Astrocyte of the cerebellum (primary cell): ENCODE data around the gene RNASEL.
"Not testable (repeated sequence)": the region's sequence is repeated elsewhere in the genome, so short reads cannot be mapped to it uniquely, and the experiment has no call there.

Experiments used
- DNase-seq: peaks from one replicate; pipeline ENCODE4 v3.0.0-alpha.2; 2011; ENCODE audit warnings: low read depth
- H3K4me3 ChIP-seq: 2 replicates; pipeline ENCODE4 v1.5.1; 2011; ENCODE audit warnings: mild to moderate bottlenecking, low read depth, low read length, moderate library complexity
- in situ Hi-C: cut with HindIII; loops from 2 replicates; pipeline ENCODE4 v1.10.0; 2017; ENCODE audit warnings: low sequenced_read_pairs
- TF ChIP-seq, protein P1 (sequence below): IDR thresholded peaks from 2 replicates; pipeline ENCODE4 v1.5.1; 2012; ENCODE audit warnings: low read length, low read depth, moderate library complexity, mild to moderate bottlenecking; ENCODE audit errors: missing control alignments

Gene RNASEL

DNA sequence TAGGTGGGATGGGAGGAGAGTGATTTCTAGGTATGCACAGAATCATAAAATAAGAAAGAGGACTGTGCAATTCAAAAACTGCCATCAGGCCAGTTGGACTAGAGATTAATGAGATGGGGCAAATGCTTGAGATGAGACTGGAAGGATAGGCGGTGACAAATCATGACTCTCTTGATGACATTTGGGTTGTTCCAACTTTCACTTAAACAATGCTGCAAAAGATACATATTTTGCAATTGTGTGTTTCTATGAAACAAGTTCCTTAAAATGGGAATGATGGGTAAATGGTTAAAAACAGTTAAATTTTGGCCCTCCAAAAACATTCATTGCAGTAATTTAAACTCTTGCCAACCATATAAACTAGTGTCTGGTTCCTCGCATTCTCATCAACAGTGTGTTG lies 55.2 kb downstream of the RNASEL start:
- H3K4me3 ChIP-seq = no peak overlapping the region
- in situ Hi-C loops = no loop called here
- DNase-seq = no peak
- TF ChIP-seq, protein P1, sequence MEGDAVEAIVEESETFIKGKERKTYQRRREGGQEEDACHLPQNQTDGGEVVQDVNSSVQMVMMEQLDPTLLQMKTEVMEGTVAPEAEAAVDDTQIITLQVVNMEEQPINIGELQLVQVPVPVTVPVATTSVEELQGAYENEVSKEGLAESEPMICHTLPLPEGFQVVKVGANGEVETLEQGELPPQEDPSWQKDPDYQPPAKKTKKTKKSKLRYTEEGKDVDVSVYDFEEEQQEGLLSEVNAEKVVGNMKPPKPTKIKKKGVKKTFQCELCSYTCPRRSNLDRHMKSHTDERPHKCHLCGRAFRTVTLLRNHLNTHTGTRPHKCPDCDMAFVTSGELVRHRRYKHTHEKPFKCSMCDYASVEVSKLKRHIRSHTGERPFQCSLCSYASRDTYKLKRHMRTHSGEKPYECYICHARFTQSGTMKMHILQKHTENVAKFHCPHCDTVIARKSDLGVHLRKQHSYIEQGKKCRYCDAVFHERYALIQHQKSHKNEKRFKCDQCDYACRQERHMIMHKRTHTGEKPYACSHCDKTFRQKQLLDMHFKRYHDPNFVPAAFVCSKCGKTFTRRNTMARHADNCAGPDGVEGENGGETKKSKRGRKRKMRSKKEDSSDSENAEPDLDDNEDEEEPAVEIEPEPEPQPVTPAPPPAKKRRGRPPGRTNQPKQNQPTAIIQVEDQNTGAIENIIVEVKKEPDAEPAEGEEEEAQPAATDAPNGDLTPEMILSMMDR = no peak

DNA sequence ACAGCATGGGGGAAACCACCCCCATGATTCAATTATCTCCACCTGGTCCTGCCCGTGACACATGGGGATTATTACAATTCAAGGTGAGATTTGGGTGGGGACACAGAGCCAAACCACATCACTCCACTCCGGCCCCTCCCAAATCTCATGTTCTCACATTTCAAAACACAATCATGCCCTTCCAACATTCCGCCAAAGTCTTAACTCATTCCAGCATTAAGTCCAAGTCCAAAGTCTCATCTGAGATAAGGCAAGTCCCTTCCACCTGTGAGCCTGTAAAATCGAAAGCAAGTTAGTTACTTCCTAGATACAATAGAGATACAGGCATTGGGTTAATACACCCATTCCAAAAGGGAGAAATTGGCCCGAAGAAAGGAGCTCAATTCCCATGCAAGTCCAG lies 60.9 kb downstream of the RNASEL start:
- in situ Hi-C loops, H3K4me3 ChIP-seq, DNase-seq: not testable (repeated sequence)

GRCh38 chr1:182527680-182528079 lies 61.4 kb downstream of the RNASEL start:
- in situ Hi-C loops = no loop called here

GRCh38 chr1:182525342-182525741 lies 63.7 kb downstream of the RNASEL start:
- DNase-seq = no peak
- in situ Hi-C loops = no loop called here
- no peak overlapping the region for H3K4me3 ChIP-seq
- TF ChIP-seq, protein P1 = no peak

More at GRCh38 chr1:182527680-182528079, 61.4 kb downstream of the RNASEL start:
- no peak for DNase-seq
- no peak overlapping the region for H3K4me3 ChIP-seq
- TF ChIP-seq, protein P1 = no peak
